B cell (primary cell): ENCODE data around the gene PLCB1. TPM values are rescaled to one million over a fixed set of nuclear protein-coding genes. Genes with fewer than 3 reads are reported as not detected.

ENCODE experiments used
- ATAC-seq: fragments of 200-7000 bp; cut with Tn5 transposase; one replicate; pipeline ENCODE4 v1.10.0; 2021; ENCODE audit warnings: low read depth, mild to moderate bottlenecking, moderate number of reproducible peaks, moderate library complexity
- CTCF ChIA-PET: fragments of 350-600 bp; sonication (Branson Sonifier 250); formaldehyde crosslinking; loops from one replicate; lab custom pipeline; 2021; ENCODE audit warnings: antibody characterized with exemption, inconsistent platforms; lab: Charles Lee
- POLR2A ChIA-PET: fragments of 350-600 bp; sonication (Branson Sonifier 250); formaldehyde crosslinking; loops from one replicate; lab custom pipeline; 2021; ENCODE audit warnings: antibody characterized with exemption; lab: Charles Lee
- DNase-seq: peaks from one replicate; pipeline ENCODE4 v3.0.0; 2013
- H2AFZ ChIP-seq: 2 replicates; pipeline ENCODE4 v1.6.1; 2012; ENCODE audit warnings: mild to moderate bottlenecking, low read depth, low read length; ENCODE audit not compliant: insufficient read depth, poor library complexity, severe bottlenecking
- H3K27ac ChIP-seq, 2 donors: 1 replicate in 1 of 2; 2 replicates in 1 of 2; pipeline ENCODE4 v1.5.1; 2012 to 2013; ENCODE audit warnings: low read length in 2 of 2, mild to moderate bottlenecking in 2 of 2, moderate library complexity in 1 of 2
- H3K27me3 ChIP-seq, 4 experiments: fragments of 200-600 bp in 1 of 4; sonication (generic) in 1 of 4; replicated peaks in 1 of 4; 1 replicate in 2 of 4; 2 replicates in 2 of 4; pipeline versions ENCODE4 v1.6.1 to v1.7.0; 2013 to 2016; ENCODE audit warnings: low read length in 3 of 4, mild to moderate bottlenecking in 2 of 4, mixed read lengths in 1 of 4, moderate library complexity in 1 of 4; ENCODE audit not compliant: insufficient read depth in 4 of 4, control insufficient read depth in 3 of 4; ENCODE audit errors: control extremely low read depth in 1 of 4
- H3K36me3 ChIP-seq, 2 experiments: replicated peaks in 1 of 2; 1 replicate in 1 of 2; 2 replicates in 1 of 2; pipeline versions ENCODE4 v1.6.1 to v1.7.1; 2013; ENCODE audit warnings: low read length in 1 of 2; ENCODE audit not compliant: insufficient read depth in 2 of 2, control insufficient read depth in 1 of 2; ENCODE audit errors: control extremely low read depth in 1 of 2, extremely low read depth in 1 of 2
- H3K4me1 ChIP-seq, 2 donors: fragments of 200-600 bp in 1 of 2; sonication (generic) in 1 of 2; 1 replicate in 1 of 2; 2 replicates in 1 of 2; pipeline versions ENCODE4 v1.5.1 to v1.6.1; 2013 to 2017; ENCODE audit warnings: low read length in 2 of 2; ENCODE audit not compliant: control insufficient read depth in 2 of 2, insufficient read depth in 2 of 2
- H3K4me2 ChIP-seq: replicated peaks from 2 replicates; pipeline ENCODE3; 2012; ENCODE audit warnings: mild to moderate bottlenecking, low read depth, low read length; ENCODE audit not compliant: poor library complexity, severe bottlenecking
- H3K4me3 ChIP-seq, 5 experiments: fragments of 200-600 bp in 1 of 5; sonication (generic) in 1 of 5; 1 replicate in 3 of 5; 2 replicates in 2 of 5; pipeline versions ENCODE4 v1.5.1 to v1.7.0; 2011 to 2016; ENCODE audit warnings: low read length in 4 of 5, mild to moderate bottlenecking in 4 of 5, low read depth in 2 of 5, control low read depth in 1 of 5, moderate library complexity in 1 of 5; ENCODE audit not compliant: insufficient read depth in 1 of 5; ENCODE audit errors: control extremely low read depth in 1 of 5, extremely low read depth in 1 of 5
- H3K79me2 ChIP-seq: fragments of 200-600 bp; sonication (generic); one replicate; pipeline ENCODE4 v1.6.0; 2016; ENCODE audit warnings: low read length; ENCODE audit not compliant: control insufficient read depth, insufficient read depth
- H3K9ac ChIP-seq: fragments of 200-600 bp; sonication (generic); 2 replicates; pipeline ENCODE4 v1.6.1; 2017; ENCODE audit warnings: mild to moderate bottlenecking, low read length, moderate library complexity
- H3K9me3 ChIP-seq, 3 donors: one replicate each; pipeline versions ENCODE4 v1.6.1 to v1.7.1; 2013; ENCODE audit warnings: low read length in 2 of 3; ENCODE audit not compliant: control insufficient read depth in 2 of 3, insufficient read depth in 1 of 3; ENCODE audit errors: control extremely low read depth in 1 of 3
- H4K20me1 ChIP-seq: 2 replicates; pipeline ENCODE4 v1.6.0; 2012; ENCODE audit warnings: mild to moderate bottlenecking, low read length; ENCODE audit not compliant: insufficient read depth, control insufficient read depth, poor library complexity, severe bottlenecking
- H3K27ac Mint-ChIP-seq: one replicate; pipeline ENCODE4 v1.8.0; 2021; ENCODE audit warnings: mixed read lengths
- H3K27me3 Mint-ChIP-seq: one replicate; pipeline ENCODE4 v1.8.0; 2021; ENCODE audit warnings: mixed read lengths
- H3K4me1 Mint-ChIP-seq: one replicate; pipeline ENCODE4 v1.8.0; 2021; ENCODE audit warnings: mixed read lengths
- H3K4me3 Mint-ChIP-seq: one replicate; pipeline ENCODE4 v1.8.0; 2021; ENCODE audit warnings: mixed read lengths
- H3K9me3 Mint-ChIP-seq: one replicate; pipeline ENCODE4 v1.8.0; 2022; ENCODE audit warnings: mixed read lengths; ENCODE audit not compliant: insufficient read depth
- CTCF ChIP-seq: fragments of 200-600 bp; IDR thresholded peaks from one replicate; pipeline ENCODE4 v1.8.0; 2022; ENCODE audit warnings: antibody characterized with exemption, mild to moderate bottlenecking
- EZH2 ChIP-seq: IDR thresholded peaks from 2 replicates; pipeline ENCODE4 v1.6.1; 2012; ENCODE audit warnings: borderline replicate concordance, low read depth, mild to moderate bottlenecking, moderate library complexity, low read length; ENCODE audit not compliant: insufficient read depth, poor library complexity, severe bottlenecking
- WGBS: methylation state at CpG from one replicate; pipeline ENCODE4 v1.1.5; 2013; ENCODE audit warnings: missing lambda C conversion rate; ENCODE audit not compliant: insufficient coverage; 5-methylcytosine and 5-hydroxymethylcytosine counted together
- intact Hi-C: fragments of 100-400 bp; cut with micrococcal nuclease; formaldehyde crosslinking; loops from one replicate; pipeline ENCODE4 v1.10.0; 2022
- polyA plus RNA-seq: library from polyadenylated mRNA; depleted of rRNA; stranded (reverse); fragments of >200 nt; gene quantifications from 2 replicates; pipeline ENCODE4 v1.2.3, GENCODE V29; 2012
- total RNA-seq, 2 donors: library from RNA; stranded (reverse); fragments of 120-200 nt in 1 of 2; gene quantifications; 1 replicate in 1 of 2; 2 replicates in 1 of 2; pipeline versions ENCODE4 v1.2.3 to v1.2.4, GENCODE V29; 2013 to 2022

PLCB1 gene
- total and polyA plus RNA-seq, 2 donors (not counting 1 experiment from before 2014, with no cell fraction given) = 0.18 to 0.47 TPM

- TF ChIP-seq CTCF (no peak), EZH2 (no peak)
- intact Hi-C loops = no loop called here
- Mint-ChIP-seq H3K4me3 (no peak overlapping the region), H3K4me1 (no peaks in the 10 kb centered on the region), H3K27ac (no peak overlapping the region), H3K27me3 (no peaks in the 10 kb centered on the region), H3K9me3 (no peaks in the 10 kb centered on the region)
- Histone ChIP-seq H4K20me1 (no peaks in the 10 kb centered on the region), H3K27ac (no peak overlapping the region), H2AFZ (no peak overlapping the region), H3K36me3 (no peaks in the 10 kb centered on the region), H3K79me2 (no peaks in the 10 kb centered on the region), H3K4me3 (no peak overlapping the region), H3K9me3 (peaks cover 0 to 11% (median 0%) of the 10 kb centered on the region in 3 donors), H3K27me3 (no peaks in the 10 kb centered on the region), H3K9ac (no peak overlapping the region), H3K4me2 (no peak overlapping the region), H3K4me1 (no peaks in the 10 kb centered on the region)
- DNase-seq (no peak), ATAC-seq (no peak)
- ChIA-PET POLR2A (no interaction called here), CTCF (no interaction called here)
- WGBS = no CpG with 5 or more reads among the region's 2 CpGs
Measured at GRCh38 chr20:8154638-8155037, 22.6 kb downstream of the PLCB1 start.

- ChIA-PET CTCF (no interaction called here), POLR2A (no interaction called here)
- no peak overlapping the region for H3K4me3 Mint-ChIP-seq
- no peaks in the 10 kb centered on the region for H3K79me2 ChIP-seq
- H3K4me1 ChIP-seq = no peaks in the 10 kb centered on the region
- H3K9ac ChIP-seq = no peak overlapping the region
- H3K27me3 Mint-ChIP-seq = no peaks in the 10 kb centered on the region
- H3K9me3 ChIP-seq = peaks cover 0 to 11% (median 0%) of the 10 kb centered on the region in 3 donors
- no peak for DNase-seq
- intact Hi-C loops = no loop called here
- no peaks in the 10 kb centered on the region for H3K36me3 ChIP-seq
- no peak overlapping the region for H3K4me3 ChIP-seq
- no peaks in the 10 kb centered on the region for H3K4me1 Mint-ChIP-seq
- H3K4me2 ChIP-seq = no peak overlapping the region
- no peak for ATAC-seq
- no peak overlapping the region for H2AFZ ChIP-seq
- TF ChIP-seq EZH2 = no peak
- TF ChIP-seq CTCF = no peak
- H3K9me3 Mint-ChIP-seq = no peaks in the 10 kb centered on the region
- H3K27ac ChIP-seq = no peak overlapping the region
- no peak overlapping the region for H3K27ac Mint-ChIP-seq
- no peaks in the 10 kb centered on the region for H4K20me1 ChIP-seq
- no peaks in the 10 kb centered on the region for H3K27me3 ChIP-seq
- no CpG with 5 or more reads among the region's 1 CpG for WGBS
Measured at GRCh38 chr20:8155229-8155628, 23.2 kb downstream of the PLCB1 start.
